OCI-M2 (cell line): ENCODE results near the gene AKR1D1.

Source experiments
- DNase-seq: peaks from one replicate; lab custom pipeline; 2025; ENCODE audit not compliant: unreplicated experiment; lab: John Stamatoyannopoulos, UW

The AKR1D1 gene

DNA sequence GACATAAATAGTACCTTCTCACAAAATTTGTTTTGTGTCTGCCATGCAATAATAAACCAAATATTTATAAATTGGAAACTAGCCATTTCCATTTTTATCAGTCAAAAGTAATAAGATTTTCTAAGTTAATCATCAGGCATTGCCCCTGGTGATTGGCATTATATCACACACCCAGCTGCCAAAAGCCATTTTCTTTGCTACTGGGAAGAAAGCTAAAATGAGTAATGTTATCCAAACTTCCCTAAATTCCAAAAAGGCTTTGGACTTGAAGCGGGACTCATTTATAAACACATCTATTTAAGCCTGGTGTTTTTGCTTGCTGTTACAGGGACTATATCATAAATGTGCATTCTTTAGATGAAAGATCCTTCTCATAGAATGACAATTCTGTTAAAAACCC lies 86.0 kb downstream of the AKR1D1 start:
- DNase-seq: no peak

DNA sequence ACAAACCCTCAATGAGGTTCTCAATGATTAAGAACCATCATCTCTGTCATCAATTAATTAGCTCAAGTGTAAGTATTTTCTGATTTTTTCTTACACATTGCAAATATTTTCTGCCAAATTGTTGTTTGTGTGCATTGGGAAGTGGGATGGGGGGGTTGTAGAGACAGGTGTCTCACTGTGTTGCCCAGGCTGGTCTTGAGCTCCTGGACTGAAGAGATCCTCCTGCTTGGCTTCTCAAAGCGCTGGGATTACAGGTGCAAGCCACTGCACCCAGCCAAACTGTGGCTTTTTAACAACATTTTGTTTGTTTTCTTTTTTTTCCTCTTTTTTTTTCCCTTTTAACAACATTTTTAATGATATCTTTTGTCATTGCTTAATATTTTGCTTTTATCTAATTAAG lies 87.5 kb downstream of the AKR1D1 start:
- no peak for DNase-seq

DNA sequence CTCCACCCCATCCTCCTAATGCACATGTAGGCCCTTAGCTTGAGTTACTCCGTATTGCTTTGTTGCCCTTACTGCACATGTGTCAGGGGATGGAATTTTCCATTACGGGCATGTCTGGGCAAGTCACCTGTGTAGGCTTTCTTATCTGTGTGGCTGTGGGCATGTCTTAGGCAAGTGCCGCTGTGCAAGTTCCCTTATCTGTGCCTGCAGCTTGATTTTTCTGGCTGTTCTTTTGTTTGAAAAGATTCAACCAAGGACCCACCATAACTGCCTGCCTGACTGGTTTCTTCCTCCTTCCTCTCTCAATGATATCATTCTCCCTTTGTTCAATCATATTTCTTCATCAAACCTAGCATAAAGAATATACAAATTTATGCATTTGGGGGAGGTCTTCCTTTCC lies 88.5 kb downstream of the AKR1D1 start:
- DNase-seq: no peak

DNA sequence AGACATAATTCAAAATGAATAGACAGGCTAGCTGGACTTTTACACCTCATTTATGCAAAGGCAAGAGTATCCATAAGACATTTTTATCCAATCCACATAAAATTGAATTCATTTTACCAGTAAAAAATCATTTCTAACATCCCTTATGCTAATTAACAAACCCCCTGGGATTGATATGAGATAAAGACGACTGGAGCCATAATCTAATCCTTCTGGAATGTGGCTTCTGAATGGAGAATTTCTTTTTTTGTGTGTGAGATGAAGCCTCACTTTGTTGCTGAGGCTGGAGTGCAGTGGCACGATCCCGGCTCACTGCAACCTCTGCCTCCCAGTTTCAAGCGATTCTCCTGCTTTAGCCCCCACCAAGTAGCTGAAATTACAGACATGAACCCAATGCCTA lies 90.4 kb downstream of the AKR1D1 start:
- no peak for DNase-seq

DNA sequence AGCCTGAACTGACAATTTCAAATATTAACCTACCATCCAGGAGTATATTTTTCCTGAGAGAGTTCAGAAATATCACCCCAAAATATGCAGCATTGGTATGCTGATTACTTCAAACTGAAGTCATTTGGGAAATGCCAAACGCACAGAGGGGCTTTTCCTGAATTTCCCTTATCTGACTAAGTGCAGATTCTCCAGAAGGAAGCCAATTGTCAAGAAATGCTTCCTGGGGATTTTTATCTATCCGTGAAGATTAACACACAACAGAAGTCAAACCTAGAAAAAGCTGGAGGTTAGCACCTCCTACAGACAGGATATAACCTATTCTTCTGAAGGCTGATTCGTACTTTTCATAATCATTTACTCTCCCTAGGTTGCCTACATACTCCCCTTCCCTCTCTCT lies 91.0 kb downstream of the AKR1D1 start:
- no peak for DNase-seq

DNA sequence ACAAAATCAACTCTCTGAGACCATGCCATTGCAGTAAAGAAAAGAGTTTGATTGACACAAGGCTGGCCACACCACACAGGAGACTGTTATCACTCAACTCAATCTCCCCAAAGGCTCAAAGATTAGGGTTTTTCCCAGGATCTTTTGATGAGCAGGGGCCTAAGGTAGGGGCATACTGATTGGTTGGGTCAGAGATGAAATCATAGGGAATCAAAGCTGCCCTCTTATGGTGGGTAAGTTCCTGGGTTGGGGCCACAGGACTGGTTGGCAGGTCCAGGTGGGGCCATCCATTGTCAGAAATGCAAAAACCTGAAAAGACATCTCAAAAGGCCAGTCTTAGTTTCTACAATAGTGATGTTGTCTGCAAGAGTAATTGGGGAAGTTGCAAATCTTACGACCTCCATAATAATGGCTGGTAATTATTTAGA lies 91.6 kb downstream of the AKR1D1 start:
- DNase-seq: no peak
